ENCODE results near the gene IL1RAP. TPM values are rescaled to one million over a fixed set of nuclear protein-coding genes. Genes with fewer than 3 reads are reported as not detected.

Gene IL1RAP
- total RNA-seq, 4 donors from 2014 or later, result 30.7 to 44.5 (median 32.1) TPM

DNA sequence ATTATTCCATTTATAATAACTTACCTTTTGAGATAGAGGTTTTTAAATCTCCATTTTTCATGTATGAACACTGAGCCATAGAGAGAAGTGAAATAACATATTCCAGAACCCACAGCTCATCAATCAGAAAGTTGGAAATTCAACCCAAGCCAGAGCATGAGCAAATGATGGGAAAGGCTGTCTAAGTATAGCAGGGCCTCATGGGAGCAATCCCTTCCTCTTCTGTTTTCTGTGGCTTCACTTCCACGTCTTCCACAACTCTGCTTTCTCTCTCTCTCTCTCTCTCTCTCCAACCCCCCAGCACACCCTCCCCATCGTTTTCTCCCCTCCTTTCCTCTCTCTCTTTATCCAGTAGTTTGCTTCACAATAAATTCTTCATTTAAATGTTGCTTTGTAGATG is 14.8 kb upstream of the IL1RAP start:
- H3K27ac ChIP-seq, result no peak overlapping the region
- H3K4me1 ChIP-seq, result no peaks in the 10 kb centered on the region
- H3K4me3 ChIP-seq, result no peak overlapping the region
- no peak for DNase-seq
- H3K9me3 ChIP-seq, result no peaks in the 10 kb centered on the region
- TF ChIP-seq POLR2A (IDR thresholded peaks at IDR 0.05), result no peak
- no peak for TF ChIP-seq CTCF (IDR thresholded peaks at IDR 0.05)
- intact Hi-C loops (cut with DNase I), result no loop called here
- no peaks in the 10 kb centered on the region for H3K36me3 ChIP-seq
- 41 to 43% methylated on average over 2 of the region's 2 CpGs for WGBS, 2 donors
- H3K27me3 ChIP-seq, result no peaks in the 10 kb centered on the region

DNA sequence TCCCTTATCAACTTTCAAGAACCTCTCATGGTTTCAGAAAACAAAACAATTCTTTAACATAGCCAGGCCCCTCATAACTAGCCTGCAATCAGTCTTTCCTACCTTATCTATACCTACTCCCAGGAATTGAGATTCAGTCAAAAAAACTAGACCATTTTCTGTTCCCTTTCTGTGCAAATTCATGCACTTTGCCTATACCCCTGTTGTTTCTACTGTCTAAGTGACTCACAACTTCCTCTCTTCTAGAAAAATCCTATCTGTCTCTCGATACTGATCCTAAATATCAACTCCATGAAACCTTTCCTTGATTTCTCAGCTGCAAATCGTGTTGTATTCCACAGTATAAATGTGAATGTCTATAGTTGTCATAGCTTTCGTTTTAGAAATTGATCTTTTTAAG is 10.9 kb upstream of the IL1RAP start:
- no peaks in the 10 kb centered on the region for H3K27me3 ChIP-seq
- H3K27ac ChIP-seq, result no peak overlapping the region
- no peak overlapping the region for H3K4me3 ChIP-seq
- H3K4me1 ChIP-seq, result no peaks in the 10 kb centered on the region
- TF ChIP-seq POLR2A (IDR thresholded peaks at IDR 0.05) (no peak), CTCF (IDR thresholded peaks at IDR 0.05) (no peak)
- H3K9me3 ChIP-seq, result no peaks in the 10 kb centered on the region
- H3K36me3 ChIP-seq, result no peaks in the 10 kb centered on the region
- 73 to 81% methylated on average over 3 of the region's 3 CpGs for WGBS, 2 donors
- intact Hi-C loops (cut with DNase I), result no loop called here
- DNase-seq, result no peak

GRCh38 chr3:190504354-190505125 is 9.3 kb upstream of the IL1RAP start:
- H3K9me3 ChIP-seq, result no peaks in the 10 kb centered on the region
- H3K4me3 ChIP-seq, result no peak overlapping the region
- no peak for TF ChIP-seq CTCF (IDR thresholded peaks at IDR 0.05)
- no peak for TF ChIP-seq POLR2A (IDR thresholded peaks at IDR 0.05)
- no peaks in the 10 kb centered on the region for H3K36me3 ChIP-seq
- DNase-seq, result no peak
- H3K27me3 ChIP-seq, result no peaks in the 10 kb centered on the region
- no peak overlapping the region for H3K27ac ChIP-seq
- H3K4me1 ChIP-seq, result no peaks in the 10 kb centered on the region
- intact Hi-C loops (cut with DNase I), result no loop called here
- 23 to 24% methylated on average over 4 of the region's 4 CpGs for WGBS, 2 donors

DNA sequence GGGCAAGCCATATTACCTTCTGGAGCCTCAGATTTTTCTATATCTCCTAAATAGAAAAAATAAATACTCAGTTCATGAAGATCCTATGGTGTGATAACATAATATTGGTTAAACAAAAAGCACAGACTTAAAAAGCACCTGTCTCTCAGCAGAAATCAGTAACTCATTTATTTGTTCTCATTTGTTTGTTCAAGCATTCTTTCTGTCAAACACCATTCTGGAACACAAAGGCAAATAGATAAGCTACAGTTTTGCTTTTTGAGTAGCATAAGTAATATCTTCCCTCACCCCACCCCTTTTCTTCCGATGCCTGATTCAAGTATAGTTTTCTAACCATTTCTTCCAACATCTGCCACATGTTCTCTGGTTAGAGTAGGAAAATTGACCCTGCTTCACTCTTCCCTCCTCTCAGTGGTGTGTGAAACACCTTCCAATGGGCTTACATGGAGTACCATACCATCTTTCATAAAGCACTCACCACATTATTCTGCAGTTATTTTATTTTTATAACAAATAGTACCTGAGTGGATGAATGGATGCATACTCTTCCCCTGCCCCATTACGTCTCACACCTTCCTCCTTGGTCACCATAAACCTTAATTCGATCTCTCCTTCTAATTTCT is 8.4 kb upstream of the IL1RAP start:
- no peaks in the 10 kb centered on the region for H3K36me3 ChIP-seq
- 82 to 88% methylated on average over 3 of the region's 3 CpGs for WGBS, 2 donors
- no peaks in the 10 kb centered on the region for H3K27me3 ChIP-seq
- H3K4me1 ChIP-seq, result no peaks in the 10 kb centered on the region
- H3K4me3 ChIP-seq, result no peak overlapping the region
- H3K27ac ChIP-seq, result no peak overlapping the region
- H3K9me3 ChIP-seq, result no peaks in the 10 kb centered on the region
- intact Hi-C loops (cut with DNase I), result no loop called here
- TF ChIP-seq CTCF (IDR thresholded peaks at IDR 0.05), result no peak
- no peak for TF ChIP-seq POLR2A (IDR thresholded peaks at IDR 0.05)
- DNase-seq, result no peak

GRCh38 chr3:190506271-190506670 is 7.6 kb upstream of the IL1RAP start:
- no peaks in the 10 kb centered on the region for H3K36me3 ChIP-seq
- no peak for DNase-seq
- TF ChIP-seq POLR2A (IDR thresholded peaks at IDR 0.05) (no peak), CTCF (IDR thresholded peaks at IDR 0.05) (no peak)
- H3K9me3 ChIP-seq, result no peaks in the 10 kb centered on the region
- intact Hi-C loops (cut with DNase I), result no loop called here
- H3K27ac ChIP-seq, result no peak overlapping the region
- no peak overlapping the region for H3K4me3 ChIP-seq
- H3K27me3 ChIP-seq, result no peaks in the 10 kb centered on the region
- WGBS, 2 donors, result 90 to 96% methylated on average over 4 of the region's 4 CpGs
- H3K4me1 ChIP-seq, result no peaks in the 10 kb centered on the region
